Fibroblast of mammary gland (primary cell): ENCODE results near the gene LILRB3.

Source experiments
- DNase-seq: peaks from one replicate; pipeline ENCODE4 v3.0.0-alpha.2; 2010; ENCODE audit warnings: low read depth
- H3K4me3 ChIP-seq: 2 replicates; pipeline ENCODE4 v1.5.1; 2011; ENCODE audit warnings: low read depth, mild to moderate bottlenecking, low read length, moderate library complexity; ENCODE audit not compliant: control insufficient read depth
- TF ChIP-seq, protein P1 (sequence below): conservative IDR thresholded peaks from 2 replicates; pipeline ENCODE4 v1.5.1; 2011; ENCODE audit warnings: low read depth, low read length, inconsistent platforms; ENCODE audit not compliant: control insufficient read depth, insufficient read depth

LILRB3 gene

DNA sequence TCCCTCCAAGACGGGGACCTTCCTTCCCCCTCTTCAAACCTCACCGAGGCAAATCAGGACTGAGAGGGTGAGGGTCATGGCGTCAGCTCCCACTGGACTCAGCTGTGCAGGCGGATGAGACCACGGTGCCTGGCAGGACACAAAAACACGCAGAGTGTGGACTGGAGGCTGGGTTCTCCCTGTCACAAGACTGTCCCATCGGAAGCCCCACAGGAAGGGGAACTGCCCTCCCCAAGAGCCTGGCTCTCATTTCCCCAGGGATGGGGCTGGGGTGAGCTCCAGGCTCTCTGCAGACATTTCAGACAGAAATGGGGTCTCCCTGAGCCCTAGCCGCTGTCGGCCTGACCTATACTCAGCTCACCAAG lies 34.3 kb upstream of the LILRB3 start, which contains the start of gene LILRB5:
LILRB5 (minus strand) TSS at position 158 of the 365 bp plus-strand sequence; CDS start at position 78, 80 bp downstream.
- DNase-seq: no peak
- TF ChIP-seq, protein P1, sequence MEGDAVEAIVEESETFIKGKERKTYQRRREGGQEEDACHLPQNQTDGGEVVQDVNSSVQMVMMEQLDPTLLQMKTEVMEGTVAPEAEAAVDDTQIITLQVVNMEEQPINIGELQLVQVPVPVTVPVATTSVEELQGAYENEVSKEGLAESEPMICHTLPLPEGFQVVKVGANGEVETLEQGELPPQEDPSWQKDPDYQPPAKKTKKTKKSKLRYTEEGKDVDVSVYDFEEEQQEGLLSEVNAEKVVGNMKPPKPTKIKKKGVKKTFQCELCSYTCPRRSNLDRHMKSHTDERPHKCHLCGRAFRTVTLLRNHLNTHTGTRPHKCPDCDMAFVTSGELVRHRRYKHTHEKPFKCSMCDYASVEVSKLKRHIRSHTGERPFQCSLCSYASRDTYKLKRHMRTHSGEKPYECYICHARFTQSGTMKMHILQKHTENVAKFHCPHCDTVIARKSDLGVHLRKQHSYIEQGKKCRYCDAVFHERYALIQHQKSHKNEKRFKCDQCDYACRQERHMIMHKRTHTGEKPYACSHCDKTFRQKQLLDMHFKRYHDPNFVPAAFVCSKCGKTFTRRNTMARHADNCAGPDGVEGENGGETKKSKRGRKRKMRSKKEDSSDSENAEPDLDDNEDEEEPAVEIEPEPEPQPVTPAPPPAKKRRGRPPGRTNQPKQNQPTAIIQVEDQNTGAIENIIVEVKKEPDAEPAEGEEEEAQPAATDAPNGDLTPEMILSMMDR: no peak
- no peak within 1 kb of the TSS for H3K4me3 ChIP-seq

DNA sequence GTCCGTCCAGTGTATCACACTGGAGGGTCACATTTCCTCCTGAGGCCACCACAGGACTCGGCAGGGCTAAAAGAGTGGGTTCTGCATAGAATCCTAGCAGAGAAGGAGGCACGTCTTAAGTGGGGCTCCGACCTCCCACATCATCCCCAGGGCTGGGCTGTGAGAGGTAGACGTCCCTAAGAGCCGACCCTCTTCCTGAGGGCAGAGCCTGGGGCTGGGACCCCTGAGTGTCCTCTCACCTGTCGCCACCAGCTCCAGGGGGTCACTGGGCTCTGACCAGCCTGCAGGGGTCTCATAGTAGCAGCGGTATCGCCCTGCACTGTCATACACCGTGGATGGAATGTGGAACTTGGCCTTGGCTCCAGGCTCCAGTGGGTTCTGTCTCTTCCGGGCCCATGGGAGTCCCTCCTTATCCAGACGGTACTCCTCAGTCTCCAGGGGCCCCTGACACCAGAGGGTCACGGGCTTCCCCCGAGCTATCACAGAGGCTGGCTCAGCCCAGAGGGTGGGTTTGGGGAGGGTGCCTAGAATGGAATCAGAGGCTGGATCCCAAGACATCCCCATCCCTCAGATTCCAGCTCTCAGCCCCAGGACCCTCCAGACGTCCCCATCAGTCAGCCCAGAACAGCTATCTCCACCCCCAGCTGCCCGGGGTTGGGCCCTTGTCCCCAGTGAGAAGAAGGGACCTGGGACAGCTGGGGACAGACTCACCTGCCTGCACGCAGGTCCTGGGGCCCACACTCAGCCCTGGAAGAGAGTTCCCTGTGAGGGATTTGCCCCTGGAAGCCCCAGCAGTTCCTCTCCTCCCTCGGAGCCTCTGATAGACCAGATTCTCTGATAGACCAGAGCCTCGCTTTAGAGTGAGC lies 33.7 kb upstream of the LILRB3 start:
- H3K4me3 ChIP-seq: no peak overlapping the region
- TF ChIP-seq, protein P1: no peak
- no peak for DNase-seq

DNA sequence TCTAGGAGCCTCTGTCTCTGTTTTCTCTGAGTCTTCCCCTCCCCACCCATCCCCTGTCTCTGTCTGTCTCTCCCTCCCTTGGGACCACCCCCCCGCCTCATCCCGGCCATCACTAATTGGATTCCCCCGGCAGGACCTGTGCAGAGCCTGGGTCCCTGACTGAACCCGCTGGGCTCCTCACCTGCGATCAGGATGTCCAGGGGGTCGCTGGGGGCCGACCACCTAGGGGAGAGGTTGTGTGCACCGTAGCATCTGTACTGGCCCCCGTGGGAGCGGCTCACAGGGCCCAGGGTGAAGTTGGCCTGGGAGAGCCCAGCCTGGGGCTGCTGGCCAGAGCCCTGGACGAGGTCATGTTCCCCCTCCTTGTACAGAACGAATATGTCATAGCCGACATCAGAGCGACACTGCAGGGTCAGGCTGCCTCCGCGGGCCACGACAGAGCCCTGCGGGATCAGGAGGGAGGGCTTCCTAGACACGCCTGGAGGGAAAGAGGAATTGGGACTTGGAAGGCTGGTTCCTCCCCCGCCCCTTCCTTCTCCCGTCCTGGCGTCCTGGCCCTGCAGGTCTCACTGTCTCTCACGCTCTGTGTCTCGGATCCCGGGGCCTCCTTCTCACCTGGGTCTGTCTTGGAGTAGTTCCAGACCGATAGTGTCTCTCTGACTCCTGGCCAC lies 32.4 kb upstream of the LILRB3 start:
- TF ChIP-seq, protein P1: no peak
- no peak for DNase-seq
- H3K4me3 ChIP-seq: no peak overlapping the region

DNA sequence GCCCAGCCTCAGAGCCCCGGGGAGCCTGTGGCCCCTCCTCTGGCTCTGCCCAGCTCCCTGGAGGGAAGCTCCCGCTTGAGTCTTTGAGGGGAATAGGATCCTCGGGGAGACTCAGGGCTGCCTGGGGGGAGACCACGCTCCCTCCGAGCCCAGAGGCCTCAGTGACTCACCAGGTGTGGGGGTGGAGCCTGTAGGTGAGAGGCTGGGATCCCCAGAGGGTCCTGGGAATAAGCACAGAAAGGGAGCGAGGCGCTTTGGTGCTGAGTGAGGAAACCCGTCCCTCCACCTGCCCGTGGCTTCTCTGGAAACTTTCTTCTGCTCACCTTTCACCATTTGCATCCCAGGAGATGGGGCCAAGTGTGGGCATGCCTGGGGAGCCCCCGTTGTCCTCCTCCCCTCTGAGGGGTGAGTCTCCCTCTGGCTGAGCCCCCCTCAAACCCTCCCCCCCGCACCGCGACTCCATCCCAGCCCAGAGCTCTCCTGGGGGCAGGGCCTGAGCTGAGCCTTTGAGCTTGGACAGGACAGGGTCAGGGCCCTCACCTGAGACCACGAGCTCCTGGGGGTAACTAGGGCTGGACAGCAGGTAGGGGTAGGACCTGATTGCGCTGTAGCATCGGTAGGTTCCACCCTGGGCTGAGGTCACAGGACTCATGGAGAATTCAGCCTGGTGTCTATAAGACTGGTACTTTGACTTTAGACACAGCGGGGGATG lies 31.5 kb upstream of the LILRB3 start:
- H3K4me3 ChIP-seq: no peak overlapping the region
- DNase-seq: no peak
- TF ChIP-seq, protein P1: no peak

DNA sequence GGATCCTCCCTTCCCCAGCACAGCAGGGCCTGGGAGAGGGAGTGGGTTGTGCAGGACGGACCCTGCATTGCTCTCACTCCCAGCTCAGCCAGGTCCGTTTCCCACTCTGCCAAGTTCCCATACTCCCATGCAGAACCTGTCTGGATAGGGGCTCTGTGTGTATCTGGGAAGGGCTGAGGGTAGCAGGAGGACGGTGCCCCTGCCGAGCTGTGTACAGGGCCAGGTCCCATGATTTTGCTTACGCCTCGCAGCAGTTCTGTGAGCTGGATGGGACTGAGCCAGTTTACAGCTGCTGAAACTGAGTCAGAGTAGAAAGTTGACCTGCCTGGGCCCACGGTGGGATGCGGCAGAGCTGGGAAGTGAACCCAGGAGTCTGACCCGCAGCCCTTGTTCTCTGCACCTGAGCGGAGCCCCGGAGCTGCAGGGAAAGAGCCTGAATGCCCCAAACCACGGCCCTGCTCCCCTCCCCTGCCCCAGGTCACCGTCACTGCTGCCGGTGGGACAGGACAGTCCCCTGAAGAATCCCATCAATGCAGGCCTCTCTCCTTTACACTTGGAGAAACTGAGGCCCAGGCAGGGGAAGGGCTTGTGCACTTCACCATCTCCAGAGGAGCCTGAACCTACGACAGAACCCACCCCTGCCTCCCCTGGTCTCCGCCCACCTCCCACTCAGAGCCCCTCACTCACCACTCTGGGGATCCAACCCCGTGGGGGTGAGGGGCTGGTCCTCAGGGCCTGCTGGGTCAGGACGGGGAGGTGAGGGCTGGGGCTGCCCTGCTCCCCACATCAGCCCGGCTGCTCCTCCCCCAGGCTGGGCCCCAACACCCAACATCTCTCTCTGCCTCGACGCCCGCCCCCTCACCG lies 30.8 kb upstream of the LILRB3 start:
- no peak overlapping the region for H3K4me3 ChIP-seq
- DNase-seq: no peak
- TF ChIP-seq, protein P1: no peak

DNA sequence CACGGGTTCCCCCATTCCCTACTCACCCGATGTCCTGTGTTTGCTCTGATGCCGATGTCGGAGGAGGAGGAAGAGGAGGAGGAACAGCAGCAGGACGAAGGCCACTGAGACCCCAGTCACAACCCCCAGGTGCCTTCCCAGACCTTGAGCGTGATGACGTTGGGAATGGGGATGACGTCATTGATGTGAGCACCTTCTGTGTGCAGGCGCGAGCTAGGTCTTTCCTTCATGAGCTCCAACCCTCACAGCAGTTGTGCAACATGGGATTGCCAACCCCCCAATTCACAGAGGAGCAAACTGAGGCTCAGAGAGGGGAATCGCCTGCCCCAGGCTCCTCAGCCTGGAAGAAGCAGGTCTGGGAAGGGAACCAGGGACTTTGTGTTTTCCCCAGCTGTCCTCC lies 30.0 kb upstream of the LILRB3 start:
- no peak for DNase-seq
- TF ChIP-seq, protein P1: no peak
- no peak overlapping the region for H3K4me3 ChIP-seq
